ENCODE data around the gene SLU7. TPM values are rescaled to one million over a fixed set of nuclear protein-coding genes. Genes with fewer than 3 reads are reported as not detected.

The SLU7 gene
- total and polyA plus RNA-seq, 2 donors (not counting 3 experiments of a cell fraction or from before 2014, with no cell fraction given) = 10.2 to 48.2 TPM

DNA sequence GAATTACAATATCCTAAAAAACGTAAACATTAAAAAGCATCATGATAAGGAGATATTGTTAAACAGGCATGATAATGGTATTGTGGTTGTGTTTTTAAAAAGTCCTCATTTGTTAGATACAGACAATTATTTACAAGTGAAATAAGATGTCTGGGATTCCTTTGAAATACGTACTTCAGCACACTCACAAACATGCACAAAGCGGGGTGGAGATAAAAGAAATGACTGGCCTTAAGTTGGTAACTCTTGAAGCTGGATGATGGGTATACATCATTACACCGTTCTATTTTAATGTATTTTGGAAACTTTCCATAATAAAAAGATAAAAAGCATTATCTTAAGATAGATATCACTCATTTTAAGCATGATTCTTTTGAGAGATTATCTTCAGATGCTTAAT is 20.1 kb downstream of the SLU7 start:
- Histone ChIP-seq H3K36me3 (ENCODE audit: control insufficient read depth in 2 of 2, extremely low read depth in 1 of 2, insufficient read depth in 2 of 2, low read length in 2 of 2) (peaks cover 6 to 7% of the 10 kb centered on the region in 2 experiments), H4K20me1 (replicated peaks; ENCODE audit: control insufficient read depth, extremely low read depth, insufficient read depth, low read length) (no peaks in the 10 kb centered on the region), H3K79me2 (ENCODE audit: control insufficient read depth, insufficient read depth, low read length) (peaks cover 15% of the 10 kb centered on the region), H3K9me3 (replicated peaks; ENCODE audit: control insufficient read depth, insufficient read depth, low read length) (no peaks in the 10 kb centered on the region), H3K4me1 (ENCODE audit: control insufficient read depth, extremely low read depth, insufficient read depth, low read length) (peaks cover 9% of the 10 kb centered on the region), H3K4me3 (replicated peaks in 1 of 3; ENCODE audit: insufficient read depth in 1 of 3, low read depth in 1 of 3, low read length in 3 of 3) (peak overlapping the region in 2 of 3 experiments; percentile 57 to 84), H3K27ac (ENCODE audit: insufficient read depth, low read depth, low read length) (peak overlapping the region; percentile 77), H3K27me3 (ENCODE audit: control insufficient read depth in 2 of 2, insufficient read depth in 2 of 2, low read length in 2 of 2) (no peaks in the 10 kb centered on the region), H2AFZ (ENCODE audit: low read depth, low read length) (no peak overlapping the region), H3K4me2 (ENCODE audit: insufficient read depth, low read length) (peak overlapping the region; percentile 77), H3K9me1 (replicated peaks; ENCODE audit: control insufficient read depth, extremely low read depth, insufficient read depth, low read length) (no peaks in the 10 kb centered on the region), H3K9ac (replicated peaks; ENCODE audit: extremely low read depth, insufficient read depth, low read length) (peak overlapping the region; percentile 93)
- TF ChIP-seq EZH2 (IDR thresholded peaks at IDR 0.05; ENCODE audit: borderline replicate concordance, low read depth, low read length, severe bottlenecking) = no peak
- no peak for TF ChIP-seq POLR2AphosphoS5 (IDR thresholded peaks at IDR 0.05; ENCODE audit: insufficient read depth, low read depth, low read length)
- no peak for TF ChIP-seq JUN (IDR thresholded peaks at IDR 0.05; ENCODE audit: borderline replicate concordance, insufficient read depth, insufficient read length, low read depth)
- TF ChIP-seq GATA2 (IDR thresholded peaks at IDR 0.05; ENCODE audit: insufficient read depth, insufficient read length, low read depth, low read length) = no peak
- no peak for TF ChIP-seq MAX (IDR thresholded peaks at IDR 0.05; ENCODE audit: insufficient read depth, insufficient read length)
- TF ChIP-seq POLR2A (IDR thresholded peaks at IDR 0.05; ENCODE audit: low read depth, low read length) = no peak
- no peak for TF ChIP-seq FOS (IDR thresholded peaks at IDR 0.05; ENCODE audit: borderline replicate concordance, insufficient read depth, low read length)
- TF ChIP-seq CTCF (IDR thresholded peaks at IDR 0.05; ENCODE audit: extremely low read depth in 1 of 2, insufficient read depth in 1 of 2, low read depth in 1 of 2, low read length in 2 of 2) = no peak
- TF ChIP-seq MYC (IDR thresholded peaks at IDR 0.05; ENCODE audit: low read depth, low read length) = no peak
- no TSS peak for BruUV-seq (replicated peaks)
- CTCF ChIA-PET = interaction anchor here (0.7 to 1.7 kb wide), 2 partner anchors 8 to 377 kb away, joined by 3 to 17 read pairs; no protein-coding TSS in a partner anchor
- POLR2A ChIA-PET = no interaction called here
- peak; percentile 8 for FAIRE-seq
- DNase-seq (ENCODE audit: low read depth, low spot score) = no peak
- intact Hi-C loops (cut with micrococcal nuclease) (loop anchor here (10.0 kb wide), 2 partner anchors 1114 to 1194 kb away; partner anchors contain the start of gene RNF145), dilution Hi-C loops (cut with MboI; ENCODE audit: extremely low pct_ligation_motif_present, low sequenced_read_pairs) (no loop called here)
